Gastroesophageal sphincter (tissue), 3 donors: ENCODE data around the gene STH.

ENCODE experiments used
- CTCF ChIP-seq, 4 experiments: fragments of 200-600 bp in 2 of 4; fragments of 450-650 bp in 2 of 4; sonication (generic) in 1 of 4; IDR thresholded peaks; one replicate each; pipeline ENCODE4 v1.5.1; 2017 to 2019; ENCODE audit warnings: antibody characterized with exemption in 4 of 4, mild to moderate bottlenecking in 2 of 4, moderate library complexity in 2 of 4
- POLR2A ChIP-seq, 2 donors: fragments of 450-650 bp; IDR thresholded peaks; one replicate each; pipeline ENCODE4 v1.6.1; 2017; ENCODE audit warnings: antibody characterized with exemption in 2 of 2, mild to moderate bottlenecking in 2 of 2, moderate library complexity in 1 of 2
- POLR2AphosphoS5 ChIP-seq: sonication (generic); formaldehyde crosslinking; IDR thresholded peaks from one replicate; pipeline ENCODE4 v1.6.1; 2017; ENCODE audit warnings: antibody characterized with exemption

- no peak for TF ChIP-seq CTCF (IDR thresholded peaks at IDR 0.05)
- no peak for TF ChIP-seq POLR2A (IDR thresholded peaks at IDR 0.05)
- TF ChIP-seq POLR2AphosphoS5, result no peak
Observed at GRCh38 chr17:46047398-46047797, 48.3 kb downstream of the STH start.
